ENCODE results near the gene BMP8A. TPM values are rescaled to one million over a fixed set of nuclear protein-coding genes. Genes with fewer than 3 reads are reported as not detected.

Gene BMP8A
- total and polyA plus RNA-seq, 9 of the 15 experiments (the other 6 are each of a cell fraction or from before 2014, with no cell fraction given): 0.05 to 0.31 TPM; not detected in 7

DNA sequence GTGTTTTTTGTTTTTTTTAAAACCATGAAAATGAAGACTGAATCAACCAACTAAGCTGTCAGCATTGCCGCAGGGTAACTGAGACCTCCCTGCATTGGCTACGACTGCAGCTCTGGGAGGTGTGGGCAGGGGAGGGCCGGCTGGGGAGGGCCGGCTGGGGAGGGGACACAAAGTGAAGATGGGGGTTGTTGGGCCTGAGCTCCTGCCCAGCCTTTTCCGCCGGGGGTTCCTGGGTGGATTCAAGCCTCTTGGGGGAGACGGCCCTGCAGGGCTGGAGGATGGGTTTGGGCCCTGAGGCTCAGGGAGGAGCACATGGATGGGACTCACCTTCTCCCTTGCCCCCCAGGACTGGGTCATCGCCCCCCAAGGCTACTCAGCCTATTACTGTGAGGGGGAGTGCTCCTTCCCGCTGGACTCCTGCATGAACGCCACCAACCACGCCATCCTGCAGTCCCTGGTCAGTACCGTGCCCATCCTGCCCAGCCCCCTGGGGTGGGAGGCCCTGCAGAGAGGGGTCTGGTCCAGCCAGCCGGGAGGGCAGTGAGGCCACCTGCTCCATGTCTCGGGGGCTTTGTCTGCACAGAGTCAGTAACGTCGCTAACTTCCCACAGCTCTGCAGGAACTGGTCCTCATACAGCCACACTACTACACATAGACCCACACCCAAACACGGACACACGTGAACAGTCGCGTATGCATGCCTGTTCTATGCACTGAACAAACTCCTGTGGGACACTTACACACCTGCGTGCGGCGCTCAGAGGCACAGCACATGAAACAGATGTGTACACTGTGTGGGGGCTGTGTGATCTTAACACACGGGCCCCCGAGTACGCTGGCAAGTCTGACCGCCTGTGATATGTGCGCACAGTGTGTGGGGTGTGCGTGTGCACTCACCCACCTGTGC, 31.5 kb downstream of the BMP8A start (continued):
- TF ChIP-seq, protein P1, sequence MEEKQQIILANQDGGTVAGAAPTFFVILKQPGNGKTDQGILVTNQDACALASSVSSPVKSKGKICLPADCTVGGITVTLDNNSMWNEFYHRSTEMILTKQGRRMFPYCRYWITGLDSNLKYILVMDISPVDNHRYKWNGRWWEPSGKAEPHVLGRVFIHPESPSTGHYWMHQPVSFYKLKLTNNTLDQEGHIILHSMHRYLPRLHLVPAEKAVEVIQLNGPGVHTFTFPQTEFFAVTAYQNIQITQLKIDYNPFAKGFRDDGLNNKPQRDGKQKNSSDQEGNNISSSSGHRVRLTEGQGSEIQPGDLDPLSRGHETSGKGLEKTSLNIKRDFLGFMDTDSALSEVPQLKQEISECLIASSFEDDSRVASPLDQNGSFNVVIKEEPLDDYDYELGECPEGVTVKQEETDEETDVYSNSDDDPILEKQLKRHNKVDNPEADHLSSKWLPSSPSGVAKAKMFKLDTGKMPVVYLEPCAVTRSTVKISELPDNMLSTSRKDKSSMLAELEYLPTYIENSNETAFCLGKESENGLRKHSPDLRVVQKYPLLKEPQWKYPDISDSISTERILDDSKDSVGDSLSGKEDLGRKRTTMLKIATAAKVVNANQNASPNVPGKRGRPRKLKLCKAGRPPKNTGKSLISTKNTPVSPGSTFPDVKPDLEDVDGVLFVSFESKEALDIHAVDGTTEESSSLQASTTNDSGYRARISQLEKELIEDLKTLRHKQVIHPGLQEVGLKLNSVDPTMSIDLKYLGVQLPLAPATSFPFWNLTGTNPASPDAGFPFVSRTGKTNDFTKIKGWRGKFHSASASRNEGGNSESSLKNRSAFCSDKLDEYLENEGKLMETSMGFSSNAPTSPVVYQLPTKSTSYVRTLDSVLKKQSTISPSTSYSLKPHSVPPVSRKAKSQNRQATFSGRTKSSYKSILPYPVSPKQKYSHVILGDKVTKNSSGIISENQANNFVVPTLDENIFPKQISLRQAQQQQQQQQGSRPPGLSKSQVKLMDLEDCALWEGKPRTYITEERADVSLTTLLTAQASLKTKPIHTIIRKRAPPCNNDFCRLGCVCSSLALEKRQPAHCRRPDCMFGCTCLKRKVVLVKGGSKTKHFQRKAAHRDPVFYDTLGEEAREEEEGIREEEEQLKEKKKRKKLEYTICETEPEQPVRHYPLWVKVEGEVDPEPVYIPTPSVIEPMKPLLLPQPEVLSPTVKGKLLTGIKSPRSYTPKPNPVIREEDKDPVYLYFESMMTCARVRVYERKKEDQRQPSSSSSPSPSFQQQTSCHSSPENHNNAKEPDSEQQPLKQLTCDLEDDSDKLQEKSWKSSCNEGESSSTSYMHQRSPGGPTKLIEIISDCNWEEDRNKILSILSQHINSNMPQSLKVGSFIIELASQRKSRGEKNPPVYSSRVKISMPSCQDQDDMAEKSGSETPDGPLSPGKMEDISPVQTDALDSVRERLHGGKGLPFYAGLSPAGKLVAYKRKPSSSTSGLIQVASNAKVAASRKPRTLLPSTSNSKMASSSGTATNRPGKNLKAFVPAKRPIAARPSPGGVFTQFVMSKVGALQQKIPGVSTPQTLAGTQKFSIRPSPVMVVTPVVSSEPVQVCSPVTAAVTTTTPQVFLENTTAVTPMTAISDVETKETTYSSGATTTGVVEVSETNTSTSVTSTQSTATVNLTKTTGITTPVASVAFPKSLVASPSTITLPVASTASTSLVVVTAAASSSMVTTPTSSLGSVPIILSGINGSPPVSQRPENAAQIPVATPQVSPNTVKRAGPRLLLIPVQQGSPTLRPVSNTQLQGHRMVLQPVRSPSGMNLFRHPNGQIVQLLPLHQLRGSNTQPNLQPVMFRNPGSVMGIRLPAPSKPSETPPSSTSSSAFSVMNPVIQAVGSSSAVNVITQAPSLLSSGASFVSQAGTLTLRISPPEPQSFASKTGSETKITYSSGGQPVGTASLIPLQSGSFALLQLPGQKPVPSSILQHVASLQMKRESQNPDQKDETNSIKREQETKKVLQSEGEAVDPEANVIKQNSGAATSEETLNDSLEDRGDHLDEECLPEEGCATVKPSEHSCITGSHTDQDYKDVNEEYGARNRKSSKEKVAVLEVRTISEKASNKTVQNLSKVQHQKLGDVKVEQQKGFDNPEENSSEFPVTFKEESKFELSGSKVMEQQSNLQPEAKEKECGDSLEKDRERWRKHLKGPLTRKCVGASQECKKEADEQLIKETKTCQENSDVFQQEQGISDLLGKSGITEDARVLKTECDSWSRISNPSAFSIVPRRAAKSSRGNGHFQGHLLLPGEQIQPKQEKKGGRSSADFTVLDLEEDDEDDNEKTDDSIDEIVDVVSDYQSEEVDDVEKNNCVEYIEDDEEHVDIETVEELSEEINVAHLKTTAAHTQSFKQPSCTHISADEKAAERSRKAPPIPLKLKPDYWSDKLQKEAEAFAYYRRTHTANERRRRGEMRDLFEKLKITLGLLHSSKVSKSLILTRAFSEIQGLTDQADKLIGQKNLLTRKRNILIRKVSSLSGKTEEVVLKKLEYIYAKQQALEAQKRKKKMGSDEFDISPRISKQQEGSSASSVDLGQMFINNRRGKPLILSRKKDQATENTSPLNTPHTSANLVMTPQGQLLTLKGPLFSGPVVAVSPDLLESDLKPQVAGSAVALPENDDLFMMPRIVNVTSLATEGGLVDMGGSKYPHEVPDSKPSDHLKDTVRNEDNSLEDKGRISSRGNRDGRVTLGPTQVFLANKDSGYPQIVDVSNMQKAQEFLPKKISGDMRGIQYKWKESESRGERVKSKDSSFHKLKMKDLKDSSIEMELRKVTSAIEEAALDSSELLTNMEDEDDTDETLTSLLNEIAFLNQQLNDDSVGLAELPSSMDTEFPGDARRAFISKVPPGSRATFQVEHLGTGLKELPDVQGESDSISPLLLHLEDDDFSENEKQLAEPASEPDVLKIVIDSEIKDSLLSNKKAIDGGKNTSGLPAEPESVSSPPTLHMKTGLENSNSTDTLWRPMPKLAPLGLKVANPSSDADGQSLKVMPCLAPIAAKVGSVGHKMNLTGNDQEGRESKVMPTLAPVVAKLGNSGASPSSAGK (IDR thresholded peaks at IDR 0.05): no peak
- no peak for TF ChIP-seq ZNF436 (CRISPR knock-in tag; IDR thresholded peaks at IDR 0.05)
- TF ChIP-seq POLR2G (IDR thresholded peaks at IDR 0.05; ENCODE audit: low read depth, low read length): 0 out of 2 replicates have a peak, but pooled peaks have one; percentile 32

Data from K562 (cell line).